NOMO-1 (cell line): ENCODE results near the gene PIM2.

ENCODE experiments used
- DNase-seq, 2 experiments: peaks; one replicate each; lab custom pipeline; 2025; ENCODE audit not compliant: unreplicated experiment in 2 of 2; lab: John Stamatoyannopoulos, UW

The PIM2 gene

DNA sequence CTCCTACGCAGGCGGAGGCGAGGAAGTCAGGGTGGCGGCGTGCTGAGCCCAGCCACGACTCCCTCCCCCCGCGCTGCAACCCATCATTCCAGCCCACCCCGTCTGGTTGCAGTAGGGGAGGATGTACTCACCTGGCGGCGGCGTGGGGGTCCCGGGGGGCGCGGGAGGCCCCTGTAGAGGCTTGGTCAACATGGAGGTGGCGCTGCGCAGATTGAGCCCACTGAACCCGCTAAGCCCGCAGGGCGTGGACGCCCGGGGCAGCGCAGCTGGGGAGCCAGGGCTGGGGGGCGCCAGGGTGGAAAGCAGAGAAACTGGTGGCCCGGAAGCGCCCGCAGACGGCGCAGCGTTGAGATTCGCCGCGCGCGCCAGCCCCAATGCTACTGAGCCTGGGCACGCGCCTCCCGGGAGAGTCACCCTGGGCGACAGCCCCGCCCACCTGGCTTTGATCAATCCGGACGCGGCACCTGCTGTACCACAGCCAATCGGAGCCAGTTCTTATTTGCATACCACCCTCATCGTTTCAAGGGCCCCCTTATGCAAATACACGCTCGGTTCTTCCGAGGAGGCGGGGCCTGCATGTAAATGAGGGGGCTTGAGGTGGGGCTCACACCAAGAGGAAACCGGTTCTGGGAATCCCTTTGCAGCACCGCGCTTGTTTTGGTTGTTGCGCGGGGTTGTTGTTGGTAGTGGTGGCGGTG, at the start of gene PIM2:
Gene PIM2, minus strand, starts transcription at position 382 of the 698 bp plus-strand sequence. Its CDS starts 190 bp downstream, at position 192.
- DNase-seq: peak; percentile 87 to 93

DNA sequence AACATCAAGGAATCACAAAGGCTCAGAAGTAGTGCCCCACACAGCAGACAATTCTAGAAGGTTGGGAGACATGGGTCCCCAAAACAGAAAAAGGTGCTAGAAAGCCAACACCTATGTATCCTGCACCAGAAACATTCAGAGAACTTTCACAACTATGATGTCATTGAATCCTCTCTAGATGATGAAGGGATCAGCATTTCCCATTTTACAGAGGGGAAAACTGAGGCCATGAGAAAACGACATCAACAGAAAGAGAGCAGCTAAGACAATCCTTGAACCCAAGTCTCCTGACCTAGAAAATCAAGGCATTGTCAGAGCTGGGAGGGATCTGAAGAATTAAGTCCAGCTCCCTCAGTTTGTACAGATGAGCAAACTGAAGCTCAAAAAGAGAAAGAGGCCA, 49.6 kb upstream of the PIM2 start:
- no peak for DNase-seq

DNA sequence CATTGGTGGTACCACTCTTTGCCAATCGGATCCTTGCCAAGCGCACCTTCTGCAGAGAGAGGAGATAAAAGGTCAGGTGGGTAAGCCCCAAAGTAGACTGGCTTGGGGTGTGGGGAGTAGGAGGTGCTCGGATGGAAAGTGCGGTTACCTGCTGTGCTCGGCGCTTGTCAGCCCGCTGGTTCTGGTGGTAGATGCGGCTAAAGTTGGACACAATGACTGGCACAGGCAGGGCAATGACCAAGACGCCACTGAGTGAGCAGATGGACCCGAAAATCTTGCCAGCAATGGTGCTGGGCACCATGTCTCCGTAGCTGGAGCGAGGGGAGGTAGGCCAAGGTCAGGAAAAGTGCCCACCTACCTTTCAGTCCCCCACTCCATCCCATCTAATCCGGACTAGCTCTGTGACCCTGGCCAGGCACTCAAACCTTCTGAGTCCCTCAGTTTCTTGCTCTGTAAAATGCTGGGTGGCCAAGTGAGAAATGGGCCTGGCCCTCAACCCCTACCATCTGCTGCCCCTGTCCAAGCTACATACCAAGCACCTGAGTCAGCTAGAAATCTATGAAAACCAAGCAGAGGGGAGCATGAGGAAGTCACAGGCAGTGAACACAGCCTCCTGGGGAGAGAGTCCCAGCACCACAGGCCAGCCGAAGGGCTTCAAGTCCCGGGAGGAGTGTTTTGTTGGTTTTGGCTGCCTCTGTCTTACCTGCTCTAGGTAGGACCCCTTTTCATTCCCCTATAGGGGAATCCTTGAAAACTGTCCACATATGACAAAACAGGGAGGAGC, 48.2 kb upstream of the PIM2 start:
- DNase-seq: no peak

DNA sequence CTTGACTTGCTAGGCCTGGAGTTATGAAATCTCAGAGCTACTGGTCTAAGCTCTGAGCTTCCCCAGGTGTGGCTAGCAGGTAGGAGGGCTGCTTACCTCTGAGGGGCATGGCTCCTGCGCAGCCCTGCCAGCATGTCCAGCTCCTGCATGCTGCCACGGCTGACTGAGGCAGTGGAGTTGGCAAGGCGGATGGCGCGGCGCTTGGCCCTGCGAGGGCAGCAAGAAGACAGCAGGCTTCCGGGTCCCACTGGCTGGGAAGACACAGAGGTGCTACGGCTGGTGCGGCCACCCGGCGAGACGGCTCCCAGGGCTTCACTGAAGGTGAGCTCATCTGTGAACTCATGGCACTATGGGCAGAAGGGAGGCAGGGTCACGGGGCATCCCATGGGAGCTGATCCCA, 47.1 kb upstream of the PIM2 start:
- DNase-seq: no peak

DNA sequence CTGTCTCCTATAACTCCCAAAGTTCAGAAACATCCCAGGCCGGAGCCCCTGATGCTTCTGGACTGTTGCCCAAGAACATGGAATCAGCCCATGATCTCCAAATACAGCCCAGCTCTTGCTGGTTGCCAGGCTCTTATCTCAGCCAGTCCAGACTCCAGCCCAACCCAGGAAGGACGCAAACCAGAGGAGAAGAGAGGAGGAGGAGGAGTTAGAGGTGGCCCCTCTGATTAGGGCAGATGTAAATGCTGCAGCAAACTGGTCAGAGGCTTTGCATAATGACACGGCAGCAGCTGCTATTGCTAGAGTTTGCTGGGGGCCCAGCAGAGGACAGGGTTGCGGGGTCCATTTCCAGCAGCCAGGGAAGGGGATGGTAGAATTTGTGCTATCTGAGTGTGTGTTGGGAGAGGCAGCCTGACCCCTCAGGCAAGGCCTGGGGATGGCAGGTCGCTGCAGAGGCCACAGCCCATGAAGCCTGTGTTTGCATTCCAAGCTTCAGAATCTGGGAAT, 42.8 kb upstream of the PIM2 start:
- no peak for DNase-seq

DNA sequence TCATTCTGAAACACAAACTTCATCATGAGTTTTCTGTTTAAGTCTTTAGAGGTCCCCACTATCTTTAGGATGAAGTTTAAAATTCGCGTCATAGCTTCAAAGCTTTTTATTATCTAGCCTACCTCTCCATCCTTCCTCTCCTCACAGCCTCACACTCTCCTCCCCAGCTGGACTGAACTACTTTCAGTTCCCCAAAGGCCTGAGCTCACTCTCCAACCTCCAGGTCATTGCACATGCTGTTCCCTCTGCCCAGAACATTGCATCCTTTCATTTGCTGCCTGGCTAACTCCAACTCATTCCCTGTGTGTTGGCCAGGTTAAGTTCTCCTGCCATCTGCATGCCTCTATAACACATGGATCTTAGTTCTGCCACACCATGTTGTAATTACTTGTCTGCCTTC, 41.5 kb upstream of the PIM2 start:
- peak; percentile 19 to 27 for DNase-seq

DNA sequence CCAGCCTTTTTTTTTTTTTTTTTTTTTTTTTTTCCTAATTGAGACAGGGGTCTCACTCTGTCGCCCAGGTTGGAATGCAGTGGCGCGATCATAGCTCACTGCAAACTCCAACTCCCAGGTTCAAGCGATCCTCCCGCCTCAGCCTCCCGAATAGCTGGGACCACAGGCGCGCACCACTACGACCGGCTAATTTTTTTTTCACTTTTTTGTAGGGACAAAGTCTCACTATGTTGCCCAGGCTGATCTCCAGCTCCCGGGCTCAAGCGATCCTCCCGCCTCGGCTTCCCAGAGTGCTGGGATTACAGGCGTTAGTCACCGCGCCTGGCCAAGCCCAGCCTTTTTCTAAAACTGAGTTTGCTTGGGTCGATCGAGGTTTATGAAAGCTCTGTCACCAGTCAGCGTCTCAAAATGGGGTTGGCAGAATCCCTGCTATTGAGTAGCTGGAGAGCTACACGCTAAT, 39.8 kb upstream of the PIM2 start:
- DNase-seq: no peak

DNA sequence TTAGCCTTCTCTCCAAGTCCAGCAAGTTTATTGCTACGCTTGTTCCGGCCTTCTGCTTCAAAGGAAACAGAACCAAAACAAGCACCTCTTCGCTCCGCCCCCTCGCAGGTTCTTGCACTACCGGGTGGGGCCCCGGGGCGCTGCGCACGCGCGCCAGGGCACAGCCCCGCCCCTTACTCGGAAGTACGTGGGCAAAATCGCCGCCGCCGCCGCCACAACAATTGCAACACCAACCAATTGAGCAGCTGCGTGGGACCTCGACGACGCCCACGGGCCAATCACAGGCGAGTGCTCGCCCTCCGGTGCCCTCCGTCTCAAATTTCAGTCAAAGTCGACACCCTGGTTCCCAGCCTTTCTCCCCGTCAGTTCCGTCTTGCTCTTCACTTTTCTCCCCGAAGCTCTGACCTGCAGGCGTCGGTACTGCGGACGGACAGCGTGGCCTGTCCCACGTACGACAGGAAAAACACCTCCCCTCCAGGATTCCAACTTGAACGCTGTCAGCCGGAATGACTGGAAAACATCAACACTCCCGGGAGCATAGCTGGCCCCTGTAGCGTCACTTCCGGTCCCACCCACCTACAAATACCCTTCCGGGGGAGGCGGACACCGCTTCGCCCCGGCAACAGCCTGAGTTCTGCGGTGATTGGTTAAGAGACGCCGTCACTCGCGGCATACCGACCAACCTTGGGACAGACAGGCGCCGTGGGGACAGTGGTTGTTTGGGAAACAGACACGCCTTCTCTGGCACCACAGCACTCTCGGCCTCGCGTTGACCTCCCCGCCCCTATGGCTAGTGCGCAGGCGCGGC, 39.2 kb upstream of the PIM2 start:
- DNase-seq: peak; percentile 90 to 91

DNA sequence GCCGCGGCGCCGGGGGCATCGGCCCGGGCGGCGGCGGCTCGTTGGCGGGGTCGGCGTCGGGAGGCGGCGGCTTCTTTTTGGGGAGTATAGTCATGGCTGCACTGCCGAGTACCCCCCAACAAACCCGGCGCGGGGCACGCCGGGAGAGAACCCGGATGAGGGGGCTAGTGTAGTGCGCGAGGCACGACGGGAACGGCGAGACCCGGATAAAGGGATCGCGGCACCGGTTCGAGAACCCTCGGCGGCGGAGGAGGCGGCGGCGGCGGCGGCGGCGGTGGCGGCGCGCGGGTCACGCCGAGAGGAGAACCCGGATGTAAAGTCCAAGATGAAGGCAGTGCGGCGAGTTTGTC, 38.6 kb upstream of the PIM2 start, which contains the start of gene OTUD5:
Gene OTUD5, minus strand, starts transcription at position 131 of the 350 bp plus-strand sequence. Its CDS starts 37 bp downstream, at position 94.
- DNase-seq: peak; percentile 39 to 56

DNA sequence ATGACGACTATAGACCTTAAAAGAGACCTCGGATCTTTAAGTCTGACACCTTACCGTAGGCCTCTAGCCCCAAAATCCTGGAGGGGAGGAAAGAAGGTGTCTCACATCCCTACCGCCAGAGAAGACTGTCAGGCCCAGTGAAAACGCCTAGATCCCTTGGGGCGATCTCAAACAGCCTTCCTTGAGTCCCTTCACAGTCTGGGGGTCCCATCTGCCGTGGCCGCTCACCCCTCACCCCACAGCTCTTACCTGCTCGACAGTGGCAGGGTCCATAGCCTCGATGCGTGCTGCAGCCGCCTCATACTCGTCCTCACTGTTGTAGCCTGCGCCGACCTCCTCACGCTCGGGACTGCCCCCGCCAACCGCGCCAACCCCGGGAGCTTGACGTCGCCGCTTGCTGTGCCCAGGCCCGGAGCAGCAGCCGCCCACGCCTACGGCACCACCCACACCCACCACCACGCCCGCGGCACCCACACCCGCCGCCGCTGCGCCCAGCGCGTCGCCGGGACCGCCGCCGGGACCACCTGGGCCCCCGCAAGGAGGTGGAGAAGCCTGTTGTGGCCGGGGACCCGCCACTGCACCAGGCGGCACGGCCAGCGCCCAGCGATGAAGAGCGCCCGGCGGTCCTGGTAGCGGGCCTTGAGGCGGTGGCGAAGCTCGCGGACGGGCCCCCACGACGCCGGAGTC, 38.0 kb upstream of the PIM2 start:
- no peak for DNase-seq

DNA sequence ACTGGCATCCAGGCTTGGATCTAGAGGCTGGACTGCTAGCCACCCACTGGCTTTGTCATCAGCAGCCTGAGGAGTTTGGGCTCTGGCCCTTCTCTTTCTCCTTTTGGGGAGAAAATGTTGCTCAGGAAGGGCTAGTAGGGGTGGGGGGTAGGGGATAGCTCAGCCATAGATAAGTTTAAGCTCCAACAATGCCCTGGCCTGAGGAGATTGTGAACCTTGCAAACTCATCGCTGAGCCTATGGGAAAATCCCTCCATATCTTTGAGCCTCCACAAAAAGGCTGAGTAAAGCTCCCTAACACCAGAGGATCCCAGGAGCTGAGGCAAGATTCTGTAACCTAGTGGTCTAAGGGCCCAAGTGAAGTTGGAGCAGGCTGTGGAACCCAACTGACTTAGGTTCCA, 29.8 kb upstream of the PIM2 start:
- no peak for DNase-seq

DNA sequence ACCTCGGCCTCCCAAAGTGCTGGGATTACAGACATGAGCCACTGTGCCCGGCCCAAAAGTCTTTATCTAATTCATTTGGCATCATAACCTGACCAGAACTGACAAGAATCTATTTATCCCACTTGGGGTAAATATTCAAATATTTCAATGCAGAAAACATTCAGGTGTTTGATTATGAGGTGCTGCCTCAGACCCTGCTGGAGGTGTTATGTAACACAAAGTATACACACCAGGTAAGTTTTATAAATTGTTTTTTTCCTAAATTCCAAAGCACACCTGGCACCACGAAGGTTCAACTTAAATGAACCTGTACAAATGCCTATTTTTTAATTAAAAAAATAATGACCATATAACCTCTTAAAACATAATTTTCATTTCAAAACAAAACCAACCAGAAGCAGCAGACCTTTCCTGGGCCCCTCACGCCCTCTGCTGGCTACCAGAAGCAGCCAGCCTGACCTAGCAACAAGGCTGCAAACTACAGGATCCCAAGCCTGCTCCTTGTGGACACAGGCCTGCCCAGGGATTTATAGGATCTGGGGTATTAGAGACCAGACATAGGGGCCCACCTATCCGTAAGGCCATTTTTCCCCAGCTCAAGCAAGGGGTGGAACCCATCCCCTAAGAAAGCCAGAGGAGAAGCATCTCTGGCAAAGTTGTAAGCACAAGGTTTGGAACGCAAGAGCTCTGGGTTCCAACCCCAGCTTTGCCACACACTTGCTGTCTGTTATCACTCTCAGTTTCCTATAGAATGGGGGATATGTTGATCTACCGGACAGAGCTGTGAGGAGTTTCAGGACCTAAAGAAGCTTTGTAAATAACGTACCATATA, 26.9 kb upstream of the PIM2 start:
- peak in 1 of 2 experiments; percentile 14 for DNase-seq

DNA sequence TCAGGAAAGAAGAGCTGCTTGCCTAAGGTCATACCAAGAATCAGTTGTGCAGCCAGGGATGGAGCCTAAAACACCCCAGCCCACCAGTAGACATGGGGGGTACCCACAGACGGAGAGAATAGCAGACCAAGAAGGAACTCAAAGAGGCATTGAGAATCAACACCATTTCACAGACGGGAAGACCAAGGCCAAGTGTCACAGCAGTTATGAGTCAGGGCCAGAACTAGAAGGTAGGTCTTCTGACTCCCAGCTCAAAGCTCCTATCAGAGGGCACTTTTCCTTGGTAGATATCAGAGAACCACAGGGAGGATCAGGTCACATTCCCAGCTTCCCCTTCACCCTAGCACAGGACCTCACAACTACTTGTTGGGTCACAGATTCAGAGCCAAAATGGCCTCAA, 24.1 kb upstream of the PIM2 start:
- no peak for DNase-seq

DNA sequence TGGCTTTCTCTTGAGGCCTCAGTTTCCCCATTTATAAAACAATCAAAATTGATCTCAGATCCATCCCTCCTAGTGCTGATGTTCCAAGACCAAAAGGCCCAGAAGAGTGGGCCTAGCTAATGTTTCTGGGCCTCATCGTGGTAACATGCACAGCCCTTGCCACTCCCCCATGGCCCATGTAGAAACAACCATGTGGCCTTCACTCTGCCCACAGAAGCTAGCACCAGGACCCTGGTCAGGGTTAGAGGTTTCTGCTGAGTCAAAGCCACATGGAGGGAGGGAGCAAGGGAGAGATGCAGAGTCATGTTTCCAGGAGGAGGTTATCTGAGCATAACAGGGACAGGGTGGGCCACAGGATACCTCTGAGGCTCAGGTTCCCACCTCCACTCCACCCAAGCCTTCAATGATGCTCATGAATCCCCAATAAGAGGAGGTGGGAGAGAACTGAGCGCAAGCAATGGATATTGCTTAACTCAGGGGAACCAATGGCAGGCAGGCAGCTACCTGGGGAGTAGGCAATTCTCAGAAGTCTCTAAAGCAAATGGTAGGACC, 21.7 kb upstream of the PIM2 start:
- no peak for DNase-seq

DNA sequence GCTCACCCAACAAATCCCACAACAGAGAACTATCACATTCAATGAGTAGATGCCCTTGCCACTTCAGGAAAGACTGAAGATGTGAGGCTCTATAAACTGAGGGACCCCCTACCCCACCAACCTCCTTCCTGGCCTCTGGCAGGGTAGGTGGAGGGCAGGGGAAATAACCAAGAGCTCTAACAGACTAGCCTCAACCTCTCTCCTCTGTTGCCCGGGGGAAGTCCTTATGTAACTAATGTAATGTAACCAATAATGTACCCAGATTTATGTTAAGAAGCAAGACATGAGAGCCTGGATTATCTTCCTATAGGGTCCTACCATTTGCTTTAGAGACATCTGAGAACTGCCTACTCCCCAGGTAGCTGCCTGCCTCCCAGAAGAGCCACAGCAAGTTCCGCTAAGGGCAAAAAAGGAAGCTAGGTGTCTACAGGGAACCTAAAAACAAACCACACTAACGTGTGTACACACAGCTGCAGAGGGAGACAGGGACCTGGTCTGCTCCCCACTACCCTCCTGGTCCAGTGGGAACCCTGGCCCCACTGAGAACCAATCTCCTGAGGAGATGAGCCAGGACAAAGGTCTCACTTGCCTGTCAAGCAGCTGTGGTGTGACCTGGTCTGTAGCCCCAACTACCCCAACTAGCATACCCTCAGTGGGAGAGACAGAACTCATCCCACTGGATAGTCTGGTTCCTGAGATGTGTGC, 20.9 kb upstream of the PIM2 start:
- DNase-seq: no peak

DNA sequence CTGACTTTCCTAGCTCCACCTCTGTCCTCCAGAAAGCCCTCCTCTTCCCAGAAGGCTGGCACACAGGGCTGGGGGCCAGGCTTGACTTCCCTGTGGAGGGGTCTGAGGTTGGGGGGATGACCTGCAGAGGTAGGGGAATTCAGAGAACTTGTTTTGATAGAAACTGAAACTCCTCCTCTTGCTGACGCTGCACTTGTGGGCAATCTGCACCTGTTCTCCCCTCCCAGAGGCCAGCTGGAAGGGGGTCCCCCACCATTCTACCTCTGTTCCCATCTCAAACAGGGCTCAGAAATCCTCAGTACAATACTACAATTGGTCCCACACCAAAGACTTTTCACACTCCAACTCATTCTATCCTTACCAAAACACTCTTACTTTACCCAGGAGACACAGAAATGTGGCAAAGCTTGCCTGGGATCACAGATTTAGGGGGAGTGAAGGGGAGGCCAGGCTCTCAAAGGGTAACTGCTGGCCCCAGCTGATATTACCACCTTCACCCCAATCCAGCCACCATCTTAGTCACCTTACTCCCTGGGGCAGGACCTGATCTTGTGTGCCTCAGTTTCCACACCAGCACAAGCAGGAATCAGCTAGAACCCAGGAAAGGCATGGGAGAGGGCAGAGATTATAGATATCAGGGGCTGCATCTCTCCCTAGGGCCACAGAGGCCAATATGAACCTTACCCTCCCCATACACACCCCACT, 20.0 kb upstream of the PIM2 start:
- DNase-seq: no peak

DNA sequence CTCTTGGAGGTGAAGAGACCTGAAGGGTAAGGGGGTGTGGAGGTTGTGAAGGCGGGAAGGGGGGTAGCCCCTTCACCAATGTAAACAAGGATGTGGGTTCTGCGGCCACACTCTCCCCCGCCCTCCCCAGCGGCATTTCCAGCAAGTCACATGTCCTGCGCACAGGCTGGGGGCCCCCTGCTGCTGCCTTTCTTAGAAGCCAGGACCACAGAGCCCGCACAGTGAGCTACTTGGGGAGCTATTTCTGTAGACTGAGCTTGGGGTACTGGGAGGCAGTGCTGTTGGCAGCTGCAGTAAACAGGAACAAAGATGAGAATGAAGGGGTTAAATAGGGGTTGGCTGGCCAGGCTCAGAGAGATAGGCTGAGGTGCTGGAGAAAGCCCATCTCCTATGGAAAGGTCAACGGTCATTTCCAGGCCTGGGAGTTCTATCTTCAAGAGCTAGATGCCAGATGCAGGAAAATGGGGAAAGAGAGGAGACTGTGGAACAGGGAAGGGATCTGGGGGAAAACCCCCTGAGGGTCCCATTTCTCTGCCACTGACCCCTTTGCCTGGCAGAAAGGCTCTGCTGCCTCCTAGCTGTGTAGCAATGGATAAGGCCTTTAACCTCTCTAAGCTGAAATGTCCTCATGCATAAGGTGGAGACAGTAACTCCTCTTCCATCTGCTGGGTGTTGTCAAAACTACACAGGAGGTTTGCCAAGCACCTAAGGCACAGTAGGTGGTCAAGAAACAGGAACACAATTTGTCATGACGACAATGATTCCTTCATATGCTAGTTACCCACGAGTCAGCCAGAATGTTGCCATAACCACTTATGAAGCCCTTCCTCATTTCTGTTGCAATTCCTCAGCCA, 18.5 kb upstream of the PIM2 start:
- DNase-seq: peak; percentile 60 to 88
